HEK293T (cell line): ENCODE results near the gene LMX1B.

Experiments
- ARNT ChIP-seq: fragments of 450-650 bp; IDR thresholded peaks from 2 replicates; pipeline ENCODE4 v1.6.1; 2017; ENCODE audit warnings: mild to moderate bottlenecking
- BHLHE40 ChIP-seq: fragments of 450-650 bp; IDR thresholded peaks from 2 replicates; pipeline ENCODE4 v1.6.1; 2016; ENCODE audit warnings: mild to moderate bottlenecking, moderate library complexity, borderline replicate concordance
- FOXA1 ChIP-seq: fragments of 450-650 bp; IDR thresholded peaks from 2 replicates; pipeline ENCODE4 v1.6.1; 2016; ENCODE audit warnings: mild to moderate bottlenecking
- FOXM1 ChIP-seq: fragments of 450-650 bp; IDR thresholded peaks from 2 replicates; pipeline ENCODE4 v1.6.1; 2017; ENCODE audit warnings: mild to moderate bottlenecking, borderline replicate concordance
- HDGF ChIP-seq: fragments of 450-650 bp; IDR thresholded peaks from 2 replicates; pipeline ENCODE4 v1.6.1; 2017; ENCODE audit warnings: antibody characterized with exemption, borderline replicate concordance
- NFRKB ChIP-seq: fragments of 450-650 bp; IDR thresholded peaks from 2 replicates; pipeline ENCODE4 v1.6.1; 2016; ENCODE audit warnings: mild to moderate bottlenecking, moderate library complexity
- SP1 ChIP-seq: fragments of 450-650 bp; IDR thresholded peaks from 2 replicates; pipeline ENCODE4 v1.6.1; 2017
- SUZ12 ChIP-seq: fragments of 450-650 bp; IDR thresholded peaks from 2 replicates; pipeline ENCODE4 v1.6.1; 2016; ENCODE audit warnings: mild to moderate bottlenecking
- TARDBP ChIP-seq: fragments of 450-650 bp; IDR thresholded peaks from 2 replicates; pipeline ENCODE4 v1.6.1; 2016

GRCh38 chr9:126611193-126611591 is 2.5 kb upstream of the LMX1B start:
- TF ChIP-seq TARDBP (no peak), SP1 (no peak), FOXM1 (no peak), ARNT (no peak), BHLHE40 (no peak), FOXA1 (no peak), NFRKB (no peak), SUZ12 (no peak), HDGF (no peak)
